ENCODE results near the gene HEATR1. TPM values are rescaled to one million over a fixed set of nuclear protein-coding genes. Genes with fewer than 3 reads are reported as not detected.

HEATR1 gene
- total RNA-seq, 1 experiment from 2014 or later = 73.0 TPM

DNA sequence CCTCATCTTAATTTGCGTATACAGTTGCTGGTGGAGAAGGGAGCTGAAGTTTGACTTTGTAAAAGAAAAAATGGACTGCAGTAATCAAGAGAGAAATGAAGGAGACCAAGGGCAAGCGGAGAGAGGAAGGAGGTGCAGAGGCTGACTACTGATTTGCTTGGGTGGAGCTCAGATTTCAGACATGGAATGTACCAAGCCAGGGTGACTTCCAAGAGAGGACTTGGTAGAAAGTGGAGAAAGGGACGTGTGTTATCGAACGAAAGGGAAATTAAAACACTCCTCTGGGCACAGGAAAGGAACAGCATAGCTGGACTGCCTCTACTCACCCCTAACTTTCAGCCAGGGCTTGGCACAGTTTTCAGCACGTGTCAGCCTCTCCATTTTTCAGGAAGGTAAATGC, 15.1 kb upstream of the HEATR1 start:
- ChIA-PET CTCF (interaction anchor here (1.5 kb wide), 1 partner anchor 10 kb away, joined by 11 read pairs; no protein-coding TSS in a partner anchor), POLR2A (no interaction called here)
- DNase-seq (ENCODE audit: low spot score) (no peak), ATAC-seq (peak; percentile 36)
- peaks cover 28% of the 10 kb centered on the region for H3K9me3 Mint-ChIP-seq
- H3K27ac Mint-ChIP-seq = no peak overlapping the region
- TF ChIP-seq MXD4 (CRISPR knock-in tag; IDR thresholded peaks at IDR 0.05; ENCODE audit: borderline replicate concordance) (no peak), PRRX2 (CRISPR knock-in tag; IDR thresholded peaks at IDR 0.05) (no peak), SMAD3 (CRISPR knock-in tag; IDR thresholded peaks at IDR 0.05; ENCODE audit: borderline replicate concordance) (no peak), NR3C1 (CRISPR knock-in tag; conservative IDR thresholded peaks at IDR 0.05; ENCODE audit: low read depth) (no peak), SOX15 (CRISPR knock-in tag; IDR thresholded peaks at IDR 0.05) (no peak), FOXP1 (CRISPR knock-in tag; IDR thresholded peaks at IDR 0.05; ENCODE audit: borderline replicate concordance) (no peak), ZNF396 (CRISPR knock-in tag; IDR thresholded peaks at IDR 0.05; ENCODE audit: borderline replicate concordance) (no peak), ZNF317 (CRISPR knock-in tag; IDR thresholded peaks at IDR 0.05; ENCODE audit: borderline replicate concordance, low read depth) (no peak), FOXJ3 (CRISPR knock-in tag; IDR thresholded peaks at IDR 0.05; ENCODE audit: borderline replicate concordance) (no peak)
- TF ChIP-seq, protein P1, sequence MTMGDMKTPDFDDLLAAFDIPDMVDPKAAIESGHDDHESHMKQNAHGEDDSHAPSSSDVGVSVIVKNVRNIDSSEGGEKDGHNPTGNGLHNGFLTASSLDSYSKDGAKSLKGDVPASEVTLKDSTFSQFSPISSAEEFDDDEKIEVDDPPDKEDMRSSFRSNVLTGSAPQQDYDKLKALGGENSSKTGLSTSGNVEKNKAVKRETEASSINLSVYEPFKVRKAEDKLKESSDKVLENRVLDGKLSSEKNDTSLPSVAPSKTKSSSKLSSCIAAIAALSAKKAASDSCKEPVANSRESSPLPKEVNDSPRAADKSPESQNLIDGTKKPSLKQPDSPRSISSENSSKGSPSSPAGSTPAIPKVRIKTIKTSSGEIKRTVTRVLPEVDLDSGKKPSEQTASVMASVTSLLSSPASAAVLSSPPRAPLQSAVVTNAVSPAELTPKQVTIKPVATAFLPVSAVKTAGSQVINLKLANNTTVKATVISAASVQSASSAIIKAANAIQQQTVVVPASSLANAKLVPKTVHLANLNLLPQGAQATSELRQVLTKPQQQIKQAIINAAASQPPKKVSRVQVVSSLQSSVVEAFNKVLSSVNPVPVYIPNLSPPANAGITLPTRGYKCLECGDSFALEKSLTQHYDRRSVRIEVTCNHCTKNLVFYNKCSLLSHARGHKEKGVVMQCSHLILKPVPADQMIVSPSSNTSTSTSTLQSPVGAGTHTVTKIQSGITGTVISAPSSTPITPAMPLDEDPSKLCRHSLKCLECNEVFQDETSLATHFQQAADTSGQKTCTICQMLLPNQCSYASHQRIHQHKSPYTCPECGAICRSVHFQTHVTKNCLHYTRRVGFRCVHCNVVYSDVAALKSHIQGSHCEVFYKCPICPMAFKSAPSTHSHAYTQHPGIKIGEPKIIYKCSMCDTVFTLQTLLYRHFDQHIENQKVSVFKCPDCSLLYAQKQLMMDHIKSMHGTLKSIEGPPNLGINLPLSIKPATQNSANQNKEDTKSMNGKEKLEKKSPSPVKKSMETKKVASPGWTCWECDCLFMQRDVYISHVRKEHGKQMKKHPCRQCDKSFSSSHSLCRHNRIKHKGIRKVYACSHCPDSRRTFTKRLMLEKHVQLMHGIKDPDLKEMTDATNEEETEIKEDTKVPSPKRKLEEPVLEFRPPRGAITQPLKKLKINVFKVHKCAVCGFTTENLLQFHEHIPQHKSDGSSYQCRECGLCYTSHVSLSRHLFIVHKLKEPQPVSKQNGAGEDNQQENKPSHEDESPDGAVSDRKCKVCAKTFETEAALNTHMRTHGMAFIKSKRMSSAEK (CRISPR knock-in tag; IDR thresholded peaks at IDR 0.05; ENCODE audit: borderline replicate concordance) = no peak
- TF ChIP-seq, protein P2, sequence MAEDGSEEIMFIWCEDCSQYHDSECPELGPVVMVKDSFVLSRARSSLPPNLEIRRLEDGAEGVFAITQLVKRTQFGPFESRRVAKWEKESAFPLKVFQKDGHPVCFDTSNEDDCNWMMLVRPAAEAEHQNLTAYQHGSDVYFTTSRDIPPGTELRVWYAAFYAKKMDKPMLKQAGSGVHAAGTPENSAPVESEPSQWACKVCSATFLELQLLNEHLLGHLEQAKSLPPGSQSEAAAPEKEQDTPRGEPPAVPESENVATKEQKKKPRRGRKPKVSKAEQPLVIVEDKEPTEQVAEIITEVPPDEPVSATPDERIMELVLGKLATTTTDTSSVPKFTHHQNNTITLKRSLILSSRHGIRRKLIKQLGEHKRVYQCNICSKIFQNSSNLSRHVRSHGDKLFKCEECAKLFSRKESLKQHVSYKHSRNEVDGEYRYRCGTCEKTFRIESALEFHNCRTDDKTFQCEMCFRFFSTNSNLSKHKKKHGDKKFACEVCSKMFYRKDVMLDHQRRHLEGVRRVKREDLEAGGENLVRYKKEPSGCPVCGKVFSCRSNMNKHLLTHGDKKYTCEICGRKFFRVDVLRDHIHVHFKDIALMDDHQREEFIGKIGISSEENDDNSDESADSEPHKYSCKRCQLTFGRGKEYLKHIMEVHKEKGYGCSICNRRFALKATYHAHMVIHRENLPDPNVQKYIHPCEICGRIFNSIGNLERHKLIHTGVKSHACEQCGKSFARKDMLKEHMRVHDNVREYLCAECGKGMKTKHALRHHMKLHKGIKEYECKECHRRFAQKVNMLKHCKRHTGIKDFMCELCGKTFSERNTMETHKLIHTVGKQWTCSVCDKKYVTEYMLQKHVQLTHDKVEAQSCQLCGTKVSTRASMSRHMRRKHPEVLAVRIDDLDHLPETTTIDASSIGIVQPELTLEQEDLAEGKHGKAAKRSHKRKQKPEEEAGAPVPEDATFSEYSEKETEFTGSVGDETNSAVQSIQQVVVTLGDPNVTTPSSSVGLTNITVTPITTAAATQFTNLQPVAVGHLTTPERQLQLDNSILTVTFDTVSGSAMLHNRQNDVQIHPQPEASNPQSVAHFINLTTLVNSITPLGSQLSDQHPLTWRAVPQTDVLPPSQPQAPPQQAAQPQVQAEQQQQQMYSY (CRISPR knock-in tag; IDR thresholded peaks at IDR 0.05) = no peak
- TF ChIP-seq, protein P3, sequence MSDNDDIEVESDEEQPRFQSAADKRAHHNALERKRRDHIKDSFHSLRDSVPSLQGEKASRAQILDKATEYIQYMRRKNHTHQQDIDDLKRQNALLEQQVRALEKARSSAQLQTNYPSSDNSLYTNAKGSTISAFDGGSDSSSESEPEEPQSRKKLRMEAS (CRISPR knock-in tag; IDR thresholded peaks at IDR 0.05) = no peak
- TF ChIP-seq, protein P4, sequence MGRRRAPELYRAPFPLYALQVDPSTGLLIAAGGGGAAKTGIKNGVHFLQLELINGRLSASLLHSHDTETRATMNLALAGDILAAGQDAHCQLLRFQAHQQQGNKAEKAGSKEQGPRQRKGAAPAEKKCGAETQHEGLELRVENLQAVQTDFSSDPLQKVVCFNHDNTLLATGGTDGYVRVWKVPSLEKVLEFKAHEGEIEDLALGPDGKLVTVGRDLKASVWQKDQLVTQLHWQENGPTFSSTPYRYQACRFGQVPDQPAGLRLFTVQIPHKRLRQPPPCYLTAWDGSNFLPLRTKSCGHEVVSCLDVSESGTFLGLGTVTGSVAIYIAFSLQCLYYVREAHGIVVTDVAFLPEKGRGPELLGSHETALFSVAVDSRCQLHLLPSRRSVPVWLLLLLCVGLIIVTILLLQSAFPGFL (CRISPR knock-in tag; IDR thresholded peaks at IDR 0.05; ENCODE audit: borderline replicate concordance) = no peak
- TF ChIP-seq, protein P5, sequence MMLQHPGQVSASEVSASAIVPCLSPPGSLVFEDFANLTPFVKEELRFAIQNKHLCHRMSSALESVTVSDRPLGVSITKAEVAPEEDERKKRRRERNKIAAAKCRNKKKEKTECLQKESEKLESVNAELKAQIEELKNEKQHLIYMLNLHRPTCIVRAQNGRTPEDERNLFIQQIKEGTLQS (CRISPR knock-in tag; conservative IDR thresholded peaks at IDR 0.05) = no peak
- TF ChIP-seq, protein P6, sequence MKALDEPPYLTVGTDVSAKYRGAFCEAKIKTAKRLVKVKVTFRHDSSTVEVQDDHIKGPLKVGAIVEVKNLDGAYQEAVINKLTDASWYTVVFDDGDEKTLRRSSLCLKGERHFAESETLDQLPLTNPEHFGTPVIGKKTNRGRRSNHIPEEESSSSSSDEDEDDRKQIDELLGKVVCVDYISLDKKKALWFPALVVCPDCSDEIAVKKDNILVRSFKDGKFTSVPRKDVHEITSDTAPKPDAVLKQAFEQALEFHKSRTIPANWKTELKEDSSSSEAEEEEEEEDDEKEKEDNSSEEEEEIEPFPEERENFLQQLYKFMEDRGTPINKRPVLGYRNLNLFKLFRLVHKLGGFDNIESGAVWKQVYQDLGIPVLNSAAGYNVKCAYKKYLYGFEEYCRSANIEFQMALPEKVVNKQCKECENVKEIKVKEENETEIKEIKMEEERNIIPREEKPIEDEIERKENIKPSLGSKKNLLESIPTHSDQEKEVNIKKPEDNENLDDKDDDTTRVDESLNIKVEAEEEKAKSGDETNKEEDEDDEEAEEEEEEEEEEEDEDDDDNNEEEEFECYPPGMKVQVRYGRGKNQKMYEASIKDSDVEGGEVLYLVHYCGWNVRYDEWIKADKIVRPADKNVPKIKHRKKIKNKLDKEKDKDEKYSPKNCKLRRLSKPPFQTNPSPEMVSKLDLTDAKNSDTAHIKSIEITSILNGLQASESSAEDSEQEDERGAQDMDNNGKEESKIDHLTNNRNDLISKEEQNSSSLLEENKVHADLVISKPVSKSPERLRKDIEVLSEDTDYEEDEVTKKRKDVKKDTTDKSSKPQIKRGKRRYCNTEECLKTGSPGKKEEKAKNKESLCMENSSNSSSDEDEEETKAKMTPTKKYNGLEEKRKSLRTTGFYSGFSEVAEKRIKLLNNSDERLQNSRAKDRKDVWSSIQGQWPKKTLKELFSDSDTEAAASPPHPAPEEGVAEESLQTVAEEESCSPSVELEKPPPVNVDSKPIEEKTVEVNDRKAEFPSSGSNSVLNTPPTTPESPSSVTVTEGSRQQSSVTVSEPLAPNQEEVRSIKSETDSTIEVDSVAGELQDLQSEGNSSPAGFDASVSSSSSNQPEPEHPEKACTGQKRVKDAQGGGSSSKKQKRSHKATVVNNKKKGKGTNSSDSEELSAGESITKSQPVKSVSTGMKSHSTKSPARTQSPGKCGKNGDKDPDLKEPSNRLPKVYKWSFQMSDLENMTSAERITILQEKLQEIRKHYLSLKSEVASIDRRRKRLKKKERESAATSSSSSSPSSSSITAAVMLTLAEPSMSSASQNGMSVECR (CRISPR knock-in tag; IDR thresholded peaks at IDR 0.05; ENCODE audit: borderline replicate concordance) = no peak
- H3K4me1 Mint-ChIP-seq = peaks cover 14% of the 10 kb centered on the region
- H3K36me3 Mint-ChIP-seq = peaks cover 22% of the 10 kb centered on the region
- H3K27me3 Mint-ChIP-seq (ENCODE audit: low read depth) = peaks cover 3% of the 10 kb centered on the region; the same call in 1 of the 2 replicates
- no peak overlapping the region for H3K4me3 Mint-ChIP-seq

Data from WTC11 (cell line).